HG03558 (cell line): ENCODE measurements around the gene DOK6.

Experiments
- ATAC-seq: cut with Tn5 transposase; IDR thresholded peaks from one replicate; pipeline ENCODE4 v1.9.1; 2021; ENCODE audit warnings: moderate number of reproducible peaks; ENCODE audit not compliant: unreplicated experiment; ENCODE audit errors: extremely low read depth

DOK6 gene

GRCh38 chr18:69529151-69529550 is 128.5 kb downstream of the DOK6 start:
- ATAC-seq = no peak

GRCh38 chr18:69531973-69532372 is 131.3 kb downstream of the DOK6 start:
- no peak for ATAC-seq

GRCh38 chr18:69537183-69537582 is 136.5 kb downstream of the DOK6 start:
- ATAC-seq = no peak

- ATAC-seq = no peak
Observed at GRCh38 chr18:69538849-69539248, 138.2 kb downstream of the DOK6 start.

- ATAC-seq = no peak
Observed at GRCh38 chr18:69539404-69539803, 138.7 kb downstream of the DOK6 start.

- no peak for ATAC-seq
Observed at GRCh38 chr18:69556228-69556627, 155.5 kb downstream of the DOK6 start.

- no peak for ATAC-seq
Observed at GRCh38 chr18:69557282-69557681, 156.6 kb downstream of the DOK6 start.

- ATAC-seq = no peak
Observed at GRCh38 chr18:69558052-69558451, 157.4 kb downstream of the DOK6 start.

- no peak for ATAC-seq
Observed at GRCh38 chr18:69559604-69560003, 158.9 kb downstream of the DOK6 start.

- no peak for ATAC-seq
Observed at GRCh38 chr18:69564602-69565001, 163.9 kb downstream of the DOK6 start.

GRCh38 chr18:69567813-69568488 is 167.3 kb downstream of the DOK6 start:
- no peak for ATAC-seq

GRCh38 chr18:69569133-69569532 is 168.4 kb downstream of the DOK6 start:
- ATAC-seq = no peak

GRCh38 chr18:69574401-69574800 is 173.7 kb downstream of the DOK6 start:
- ATAC-seq = no peak

GRCh38 chr18:69580107-69580506 is 179.4 kb downstream of the DOK6 start:
- ATAC-seq = peak; percentile 64

- no peak for ATAC-seq
Observed at GRCh38 chr18:69584429-69584828, 183.7 kb downstream of the DOK6 start.

GRCh38 chr18:69585696-69586095 is 185.0 kb downstream of the DOK6 start:
- ATAC-seq = no peak

- no peak for ATAC-seq
Observed at GRCh38 chr18:69586537-69586936, 185.8 kb downstream of the DOK6 start.

- no peak for ATAC-seq
Observed at GRCh38 chr18:69588301-69588700, 187.6 kb downstream of the DOK6 start.

- no peak for ATAC-seq
Observed at GRCh38 chr18:69590150-69590549, 189.5 kb downstream of the DOK6 start.

GRCh38 chr18:69596345-69596744 is 195.7 kb downstream of the DOK6 start:
- ATAC-seq = no peak

- ATAC-seq = no peak
Observed at GRCh38 chr18:69597561-69597960, 196.9 kb downstream of the DOK6 start.

GRCh38 chr18:69599377-69599776 is 198.7 kb downstream of the DOK6 start:
- no peak for ATAC-seq

- no peak for ATAC-seq
Observed at GRCh38 chr18:69612242-69612641, 211.6 kb downstream of the DOK6 start.
